Left hindlimb (tissue), 1 donor: Measurements from ENCODE around the gene SDHA.
"Not testable (repeated sequence)": the region's sequence is repeated elsewhere in the genome, so short reads cannot be mapped to it uniquely, and the experiment has no call there.

Experiments used
- DNase-seq: peaks from one replicate; pipeline ENCODE4 v3.0.0-alpha.2; 2018

The SDHA gene

GRCh38 chr5:303741-304140, 85.6 kb downstream of the SDHA start:
- not testable (repeated sequence) for DNase-seq

- peak; percentile 22 for DNase-seq
Measured at GRCh38 chr5:305050-305449, 86.9 kb downstream of the SDHA start.

- no peak for DNase-seq
Measured at GRCh38 chr5:305459-305858, 87.3 kb downstream of the SDHA start.

- no peak for DNase-seq
Measured at GRCh38 chr5:306011-306805, 88.1 kb downstream of the SDHA start.
